T-helper 9 cell (primary cell): ENCODE results near the gene TRAPPC2B.
"Not testable (repeated sequence)": the region's sequence is repeated elsewhere in the genome, so short reads cannot be mapped to it uniquely, and the experiment has no call there.

Source experiments
- DNase-seq: peaks from one replicate; pipeline ENCODE4 v3.0.0-alpha.2; 2020

Gene TRAPPC2B

GRCh38 chr19:57374647-57375046, 11.3 kb downstream of the TRAPPC2B start:
- DNase-seq = not testable (repeated sequence)

- DNase-seq = no peak
Measured at GRCh38 chr19:57376151-57376550, 12.8 kb downstream of the TRAPPC2B start.

GRCh38 chr19:57377498-57378146, 14.3 kb downstream of the TRAPPC2B start:
- no peak for DNase-seq

GRCh38 chr19:57380923-57381322, 17.6 kb downstream of the TRAPPC2B start:
- DNase-seq = no peak

GRCh38 chr19:57382806-57383488, 19.6 kb downstream of the TRAPPC2B start:
- no peak for DNase-seq

GRCh38 chr19:57389194-57389729, 25.9 kb downstream of the TRAPPC2B start:
- no peak for DNase-seq

- DNase-seq = peak; percentile 95
Measured at GRCh38 chr19:57389730-57390598, 26.6 kb downstream of the TRAPPC2B start, which contains the start of gene ZNF548. Gene ZNF548, plus strand, starts transcription at chr19:57389854. Its CDS starts 246 bp downstream, at chr19:57390100.

GRCh38 chr19:57395710-57396109, 32.4 kb downstream of the TRAPPC2B start:
- DNase-seq = no peak

GRCh38 chr19:57398868-57399267, 35.5 kb downstream of the TRAPPC2B start:
- no peak for DNase-seq

- no peak for DNase-seq
Measured at GRCh38 chr19:57403737-57404563, 40.6 kb downstream of the TRAPPC2B start.

GRCh38 chr19:57406516-57407123, 43.3 kb downstream of the TRAPPC2B start:
- peak; percentile 54 for DNase-seq

GRCh38 chr19:57410877-57411671, 47.7 kb downstream of the TRAPPC2B start, which contains the start of gene ZNF17:
Gene ZNF17, plus strand, starts transcription at chr19:57411161. Its CDS starts 2,455 bp downstream, at chr19:57413616.
- peak; percentile 87 for DNase-seq
